Fibroblast of skin of right quadriceps (primary cell): ENCODE results near the gene CCDC81.

ENCODE experiments used
- DNase-seq: peaks from one replicate; pipeline ENCODE4 v3.0.0-alpha.2; 2013

CCDC81 gene

GRCh38 chr11:86442420-86442819 lies 67.7 kb downstream of the CCDC81 start:
- DNase-seq, result no peak

- DNase-seq, result no peak
These were observed 68.1 kb downstream of the CCDC81 start for GRCh38 chr11:86442827-86443226.

- no peak for DNase-seq
These were observed 68.7 kb downstream of the CCDC81 start for GRCh38 chr11:86443415-86443814.

GRCh38 chr11:86444981-86445380 lies 70.3 kb downstream of the CCDC81 start:
- DNase-seq, result no peak

GRCh38 chr11:86446163-86446923 lies 71.7 kb downstream of the CCDC81 start:
- DNase-seq, result no peak

GRCh38 chr11:86446924-86447285 lies 72.2 kb downstream of the CCDC81 start:
- no peak for DNase-seq

GRCh38 chr11:86447763-86448480 lies 73.2 kb downstream of the CCDC81 start:
- no peak for DNase-seq

- no peak for DNase-seq
These were observed 75.4 kb downstream of the CCDC81 start for GRCh38 chr11:86449993-86450629.

GRCh38 chr11:86453290-86454030 lies 78.8 kb downstream of the CCDC81 start:
- no peak for DNase-seq

- peak; percentile 82 for DNase-seq
These were observed 81.6 kb downstream of the CCDC81 start for GRCh38 chr11:86456075-86456939.

GRCh38 chr11:86458294-86459001 lies 83.8 kb downstream of the CCDC81 start:
- no peak for DNase-seq

GRCh38 chr11:86459002-86459385 lies 84.3 kb downstream of the CCDC81 start:
- DNase-seq, result peak; percentile 54

- DNase-seq, result peak; percentile 96
These were observed 85.2 kb downstream of the CCDC81 start for GRCh38 chr11:86459682-86460460.

- no peak for DNase-seq
These were observed 86.0 kb downstream of the CCDC81 start for GRCh38 chr11:86460461-86461385.

- no peak for DNase-seq
These were observed 87.2 kb downstream of the CCDC81 start for GRCh38 chr11:86461892-86462291.

GRCh38 chr11:86463120-86463519 lies 88.4 kb downstream of the CCDC81 start:
- no peak for DNase-seq

- DNase-seq, result no peak
These were observed 89.3 kb downstream of the CCDC81 start for GRCh38 chr11:86463955-86464354.

- DNase-seq, result no peak
These were observed 90.0 kb downstream of the CCDC81 start for GRCh38 chr11:86464509-86465221.

- no peak for DNase-seq
These were observed 93.5 kb downstream of the CCDC81 start for GRCh38 chr11:86468169-86468568.
